Measurements from ENCODE around the gene IL22.

IL22 gene

DNA sequence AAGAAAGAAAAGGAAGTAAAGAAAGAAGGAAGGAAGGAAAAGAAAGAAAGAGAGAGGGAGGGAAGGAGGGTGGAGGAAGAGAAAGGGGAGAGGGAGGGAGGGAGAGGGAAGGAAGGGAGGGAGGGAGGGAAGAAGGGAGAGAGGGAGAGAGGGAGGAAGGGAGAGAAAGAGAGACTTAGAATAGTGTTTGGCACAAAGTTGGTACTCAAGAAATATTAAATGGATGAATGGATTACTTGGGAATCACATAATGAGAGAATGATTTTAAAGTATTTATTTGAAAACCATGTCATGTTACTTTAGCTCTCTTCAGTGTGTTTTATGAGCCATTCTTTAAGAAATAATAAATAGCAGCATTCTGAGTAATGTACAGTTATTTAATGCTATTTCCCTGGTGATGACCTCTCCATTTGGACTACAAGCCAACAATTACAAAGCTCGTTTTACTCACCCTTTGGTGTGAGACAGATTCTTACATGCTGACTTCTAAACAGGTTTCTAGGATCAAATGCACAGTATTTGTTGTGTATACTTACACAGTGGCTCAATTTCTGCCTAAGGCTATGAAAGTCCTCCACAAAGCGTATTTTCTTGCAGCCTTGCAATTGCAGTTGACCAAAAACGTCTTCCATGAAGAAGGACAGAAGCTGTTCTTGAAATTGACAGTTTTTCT lies 28.7 kb downstream of the IL22 start:
- H3K4me2 ChIP-seq (ENCODE audit: low read depth, low read length, poor library complexity, severe bottlenecking): peak overlapping the region; percentile 70
- no peaks in the 10 kb centered on the region for H4K20me1 ChIP-seq (ENCODE audit: insufficient read depth, low read length, poor library complexity, severe bottlenecking)
- H2AFZ ChIP-seq (ENCODE audit: low read length): no peak overlapping the region
- peaks cover 4% of the 10 kb centered on the region; the same call in 1 of the 2 replicates for H3F3A ChIP-seq (ENCODE audit: low read depth)
- H3K9me2 ChIP-seq (replicated peaks; ENCODE audit: low read depth, low read length): no peaks in the 10 kb centered on the region
- H3K36me3 ChIP-seq (ENCODE audit: insufficient read depth, low read length): no peaks in the 10 kb centered on the region
- peaks cover 40% of the 10 kb centered on the region for H3K4me1 ChIP-seq (ENCODE audit: insufficient read depth, low read length, poor library complexity, severe bottlenecking)
- no peaks in the 10 kb centered on the region for H3K27me3 ChIP-seq (ENCODE audit: insufficient read depth, low read length, poor library complexity, severe bottlenecking)
- H3K9me3 ChIP-seq (ENCODE audit: insufficient read depth, low read depth, low read length): no peaks in the 10 kb centered on the region
- no peaks in the 10 kb centered on the region for H3K79me2 ChIP-seq (ENCODE audit: insufficient read depth, low read length)
- H3K9ac ChIP-seq (ENCODE audit: low read depth, low read length, poor library complexity, severe bottlenecking): peak overlapping the region; percentile 64
- peak overlapping the region; percentile 57 for H3K4me3 ChIP-seq (ENCODE audit: low read length, poor library complexity, severe bottlenecking)
- TF ChIP-seq, protein P1, sequence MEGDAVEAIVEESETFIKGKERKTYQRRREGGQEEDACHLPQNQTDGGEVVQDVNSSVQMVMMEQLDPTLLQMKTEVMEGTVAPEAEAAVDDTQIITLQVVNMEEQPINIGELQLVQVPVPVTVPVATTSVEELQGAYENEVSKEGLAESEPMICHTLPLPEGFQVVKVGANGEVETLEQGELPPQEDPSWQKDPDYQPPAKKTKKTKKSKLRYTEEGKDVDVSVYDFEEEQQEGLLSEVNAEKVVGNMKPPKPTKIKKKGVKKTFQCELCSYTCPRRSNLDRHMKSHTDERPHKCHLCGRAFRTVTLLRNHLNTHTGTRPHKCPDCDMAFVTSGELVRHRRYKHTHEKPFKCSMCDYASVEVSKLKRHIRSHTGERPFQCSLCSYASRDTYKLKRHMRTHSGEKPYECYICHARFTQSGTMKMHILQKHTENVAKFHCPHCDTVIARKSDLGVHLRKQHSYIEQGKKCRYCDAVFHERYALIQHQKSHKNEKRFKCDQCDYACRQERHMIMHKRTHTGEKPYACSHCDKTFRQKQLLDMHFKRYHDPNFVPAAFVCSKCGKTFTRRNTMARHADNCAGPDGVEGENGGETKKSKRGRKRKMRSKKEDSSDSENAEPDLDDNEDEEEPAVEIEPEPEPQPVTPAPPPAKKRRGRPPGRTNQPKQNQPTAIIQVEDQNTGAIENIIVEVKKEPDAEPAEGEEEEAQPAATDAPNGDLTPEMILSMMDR (conservative IDR thresholded peaks at IDR 0.05; ENCODE audit: low read length): no peak
- no peak for TF ChIP-seq EZH2phosphoT487 (IDR thresholded peaks at IDR 0.05; ENCODE audit: borderline replicate concordance)

DNA sequence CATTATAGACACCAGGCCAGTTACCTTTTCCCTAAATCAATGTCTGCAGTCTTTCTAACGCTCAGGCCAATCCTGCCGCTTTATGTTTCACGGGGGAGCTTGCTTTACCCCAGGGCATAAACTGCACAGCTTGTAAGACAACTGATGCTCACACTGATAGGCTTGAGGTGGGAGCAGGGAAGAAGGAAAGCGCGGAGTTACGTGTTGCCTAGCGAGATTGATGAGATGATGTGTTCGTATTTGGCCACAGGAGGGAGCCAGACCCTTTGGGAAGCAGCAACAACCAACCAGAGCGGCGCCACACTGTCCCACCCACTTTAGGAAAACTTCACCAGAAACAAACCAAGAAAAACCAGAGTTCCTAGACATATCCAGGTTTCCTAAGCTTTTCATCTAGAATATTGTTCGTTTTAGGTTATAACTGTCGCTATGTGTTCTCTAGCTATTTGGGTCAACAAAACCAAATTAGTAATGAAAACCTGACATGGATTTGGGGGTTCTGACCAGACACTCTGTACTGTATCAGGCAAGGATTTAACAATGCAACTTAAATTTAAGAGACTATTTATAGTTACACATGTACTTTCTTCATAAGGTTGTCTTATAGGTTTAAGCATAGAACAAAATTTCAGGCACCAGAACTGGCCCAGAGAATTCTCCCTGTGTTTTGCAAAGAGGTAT lies 30.2 kb downstream of the IL22 start:
- no peaks in the 10 kb centered on the region for H3K27me3 ChIP-seq (ENCODE audit: insufficient read depth, low read length, poor library complexity, severe bottlenecking)
- no peaks in the 10 kb centered on the region for H3K36me3 ChIP-seq (ENCODE audit: insufficient read depth, low read length)
- H3K4me1 ChIP-seq (ENCODE audit: insufficient read depth, low read length, poor library complexity, severe bottlenecking): peaks cover 40% of the 10 kb centered on the region
- H3F3A ChIP-seq (ENCODE audit: low read depth): peaks cover 4% of the 10 kb centered on the region; the same call in 1 of the 2 replicates
- peak overlapping the region; percentile 56 for H3K4me3 ChIP-seq (ENCODE audit: low read length, poor library complexity, severe bottlenecking)
- peak overlapping the region; percentile 55 for H3K4me2 ChIP-seq (ENCODE audit: low read depth, low read length, poor library complexity, severe bottlenecking)
- no peaks in the 10 kb centered on the region for H3K79me2 ChIP-seq (ENCODE audit: insufficient read depth, low read length)
- H3K9me2 ChIP-seq (replicated peaks; ENCODE audit: low read depth, low read length): no peaks in the 10 kb centered on the region
- H4K20me1 ChIP-seq (ENCODE audit: insufficient read depth, low read length, poor library complexity, severe bottlenecking): no peaks in the 10 kb centered on the region
- peak overlapping the region; percentile 64 for H3K9ac ChIP-seq (ENCODE audit: low read depth, low read length, poor library complexity, severe bottlenecking)
- H2AFZ ChIP-seq (ENCODE audit: low read length): peak overlapping the region; percentile 48; the same call in 1 of the 2 replicates
- TF ChIP-seq, protein P1 (conservative IDR thresholded peaks at IDR 0.05; ENCODE audit: low read length): peak; percentile 95
- TF ChIP-seq EZH2phosphoT487 (IDR thresholded peaks at IDR 0.05; ENCODE audit: borderline replicate concordance): no peak
- no peaks in the 10 kb centered on the region for H3K9me3 ChIP-seq (ENCODE audit: insufficient read depth, low read depth, low read length)

DNA sequence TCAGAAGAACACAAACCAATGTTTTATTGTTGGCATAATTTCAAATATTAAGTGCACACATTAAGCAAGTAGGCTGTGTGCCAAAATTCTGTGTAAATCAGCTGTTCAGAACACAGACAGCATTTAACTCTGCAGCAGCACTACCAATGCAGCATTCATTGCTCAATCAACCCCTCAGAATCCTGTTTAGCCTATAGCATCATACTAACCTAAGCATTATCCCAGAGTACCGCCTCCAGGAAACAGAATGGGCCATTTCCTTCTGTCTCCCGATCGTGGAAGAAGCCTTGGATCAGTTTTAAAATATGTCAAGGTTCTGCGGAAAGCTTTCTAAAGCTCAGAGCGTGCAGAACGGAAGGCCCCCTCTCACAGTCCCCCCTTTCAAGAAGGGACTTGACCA lies 31.1 kb downstream of the IL22 start:
- Histone ChIP-seq H3K9ac (ENCODE audit: low read depth, low read length, poor library complexity, severe bottlenecking) (no peak overlapping the region), H4K20me1 (ENCODE audit: insufficient read depth, low read length, poor library complexity, severe bottlenecking) (no peaks in the 10 kb centered on the region), H3K79me2 (ENCODE audit: insufficient read depth, low read length) (no peaks in the 10 kb centered on the region), H3K4me3 (ENCODE audit: low read length, poor library complexity, severe bottlenecking) (no peak overlapping the region), H3K36me3 (ENCODE audit: insufficient read depth, low read length) (no peaks in the 10 kb centered on the region), H3K9me3 (ENCODE audit: insufficient read depth, low read depth, low read length) (no peaks in the 10 kb centered on the region), H3K4me1 (ENCODE audit: insufficient read depth, low read length, poor library complexity, severe bottlenecking) (peaks cover 40% of the 10 kb centered on the region), H3K4me2 (ENCODE audit: low read depth, low read length, poor library complexity, severe bottlenecking) (peak overlapping the region; percentile 55), H3K9me2 (replicated peaks; ENCODE audit: low read depth, low read length) (no peaks in the 10 kb centered on the region), H3K27me3 (ENCODE audit: insufficient read depth, low read length, poor library complexity, severe bottlenecking) (no peaks in the 10 kb centered on the region), H3F3A (ENCODE audit: low read depth) (peaks cover 4% of the 10 kb centered on the region; the same call in 1 of the 2 replicates), H2AFZ (ENCODE audit: low read length) (no peak overlapping the region)
- TF ChIP-seq, protein P1 (conservative IDR thresholded peaks at IDR 0.05; ENCODE audit: low read length): no peak
- TF ChIP-seq EZH2phosphoT487 (IDR thresholded peaks at IDR 0.05; ENCODE audit: borderline replicate concordance): no peak

Measured in Loucy (cell line).